ENCODE data around the gene NFXL1.

NFXL1 gene

GRCh38 chr4:47858006-47858405 lies 56.4 kb downstream of the NFXL1 start:
- no peak for TF ChIP-seq POLR2A (IDR thresholded peaks at IDR 0.05; ENCODE audit: low read length)
- no peak for TF ChIP-seq GATA1 (IDR thresholded peaks at IDR 0.05; ENCODE audit: low read depth, low read length)
- DNase-seq = no peak

- no peak for TF ChIP-seq GATA1 (IDR thresholded peaks at IDR 0.05; ENCODE audit: low read depth, low read length)
- no peak for TF ChIP-seq POLR2A (IDR thresholded peaks at IDR 0.05; ENCODE audit: low read length)
- no peak for DNase-seq
Observed at GRCh38 chr4:47856713-47857112, 57.7 kb downstream of the NFXL1 start.

- TF ChIP-seq POLR2A (IDR thresholded peaks at IDR 0.05; ENCODE audit: low read length) (no peak), GATA1 (IDR thresholded peaks at IDR 0.05; ENCODE audit: low read depth, low read length) (no peak)
- no peak for DNase-seq
Observed at GRCh38 chr4:47855350-47855749, 59.0 kb downstream of the NFXL1 start.

- DNase-seq = no peak
- TF ChIP-seq POLR2A (IDR thresholded peaks at IDR 0.05; ENCODE audit: low read length) = no peak
- no peak for TF ChIP-seq GATA1 (IDR thresholded peaks at IDR 0.05; ENCODE audit: low read depth, low read length)
Observed at GRCh38 chr4:47852136-47852535, 62.2 kb downstream of the NFXL1 start.

- TF ChIP-seq POLR2A (IDR thresholded peaks at IDR 0.05; ENCODE audit: low read length) = no peak
- no peak for TF ChIP-seq GATA1 (IDR thresholded peaks at IDR 0.05; ENCODE audit: low read depth, low read length)
- no peak for DNase-seq
Observed at GRCh38 chr4:47849466-47849865, 64.9 kb downstream of the NFXL1 start.

- DNase-seq = no peak
- TF ChIP-seq POLR2A (IDR thresholded peaks at IDR 0.05; ENCODE audit: low read length) (no peak), GATA1 (IDR thresholded peaks at IDR 0.05; ENCODE audit: low read depth, low read length) (no peak)
Observed at GRCh38 chr4:47848041-47848440, 66.3 kb downstream of the NFXL1 start.

- DNase-seq = no peak
- TF ChIP-seq POLR2A (IDR thresholded peaks at IDR 0.05; ENCODE audit: low read length) = no peak
- TF ChIP-seq GATA1 (IDR thresholded peaks at IDR 0.05; ENCODE audit: low read depth, low read length) = no peak
Observed at GRCh38 chr4:47842985-47843384, 71.4 kb downstream of the NFXL1 start.

- no peak for DNase-seq
- TF ChIP-seq GATA1 (IDR thresholded peaks at IDR 0.05; ENCODE audit: low read depth, low read length) = no peak
- TF ChIP-seq POLR2A (IDR thresholded peaks at IDR 0.05; ENCODE audit: low read length) = no peak
Observed at GRCh38 chr4:47840291-47840690, 74.1 kb downstream of the NFXL1 start.

GRCh38 chr4:47839259-47839658 lies 75.1 kb downstream of the NFXL1 start:
- DNase-seq = peak; percentile 18 to 20

GRCh38 chr4:47838445-47838844 lies 75.9 kb downstream of the NFXL1 start:
- DNase-seq = no peak
- no peak for TF ChIP-seq POLR2A (IDR thresholded peaks at IDR 0.05; ENCODE audit: low read length)
- TF ChIP-seq GATA1 (IDR thresholded peaks at IDR 0.05; ENCODE audit: low read depth, low read length) = no peak

More at GRCh38 chr4:47839259-47839658, 75.1 kb downstream of the NFXL1 start:
- no peak for TF ChIP-seq POLR2A (IDR thresholded peaks at IDR 0.05; ENCODE audit: low read length)

- DNase-seq = peak; percentile 20 to 23
- TF ChIP-seq GATA1 (IDR thresholded peaks at IDR 0.05; ENCODE audit: low read depth, low read length) (no peak), POLR2A (IDR thresholded peaks at IDR 0.05; ENCODE audit: low read length) (no peak)
Observed at GRCh38 chr4:47837908-47838294, 76.5 kb downstream of the NFXL1 start, which contains the start of gene CORIN. TSS of gene CORIN (minus strand) at chr4:47838067. CDS start at chr4:47837949, 118 bp downstream.

GRCh38 chr4:47837094-47837907 lies 77.1 kb downstream of the NFXL1 start:
- no peak for TF ChIP-seq GATA1 (IDR thresholded peaks at IDR 0.05; ENCODE audit: low read depth, low read length)
- no peak for TF ChIP-seq POLR2A (IDR thresholded peaks at IDR 0.05; ENCODE audit: low read length)
- peak; percentile 34 to 42 for DNase-seq

- DNase-seq = peak; percentile 56 to 63
- no peak for TF ChIP-seq POLR2A (IDR thresholded peaks at IDR 0.05; ENCODE audit: low read length)
- TF ChIP-seq GATA1 (IDR thresholded peaks at IDR 0.05; ENCODE audit: low read depth, low read length) = no peak
Observed at GRCh38 chr4:47836641-47837093, 77.7 kb downstream of the NFXL1 start.

- TF ChIP-seq POLR2A (IDR thresholded peaks at IDR 0.05; ENCODE audit: low read length) (no peak), GATA1 (IDR thresholded peaks at IDR 0.05; ENCODE audit: low read depth, low read length) (no peak)
- DNase-seq = no peak
Observed at GRCh38 chr4:47835494-47835893, 78.9 kb downstream of the NFXL1 start.

Data from erythroblast (primary cell).